OCI-LY1 (cell line): ENCODE data around the gene TP73.

ENCODE experiments used
- H2AFZ ChIP-seq: fragments of 200-600 bp; sonication (generic), shearing (Covaris generic); 2 replicates; pipeline ENCODE4 v1.6.0; 2014; ENCODE audit warnings: antibody characterized with exemption, mild to moderate bottlenecking, low read length
- H3F3A ChIP-seq: fragments of 200-600 bp; sonication (generic), shearing (Covaris generic); 2 replicates; pipeline ENCODE4 v1.6.0; 2014; ENCODE audit warnings: mild to moderate bottlenecking, antibody characterized with exemption, low read length, moderate library complexity; ENCODE audit not compliant: insufficient read depth
- H3K27ac ChIP-seq: fragments of 200-600 bp; sonication (generic); 2 replicates; pipeline ENCODE4 v1.5.1; 2014; ENCODE audit warnings: low read length, mixed run types, mild to moderate bottlenecking, low read depth; ENCODE audit not compliant: poor library complexity, severe bottlenecking
- H3K27me3 ChIP-seq: fragments of 200-600 bp; sonication (generic); 2 replicates; pipeline ENCODE4 v1.6.0; 2014; ENCODE audit warnings: antibody characterized with exemption, mild to moderate bottlenecking, low read length, moderate library complexity; ENCODE audit not compliant: insufficient read depth
- H3K36me3 ChIP-seq: fragments of 200-600 bp; sonication (generic); 2 replicates; pipeline ENCODE4 v1.6.1; 2014; ENCODE audit warnings: mild to moderate bottlenecking, antibody characterized with exemption, low read length, moderate library complexity, mixed read lengths; ENCODE audit not compliant: insufficient read depth
- H3K4me1 ChIP-seq: fragments of 200-600 bp; sonication (generic); 2 replicates; pipeline ENCODE4 v1.5.1; 2014; ENCODE audit warnings: mild to moderate bottlenecking, low read length, moderate library complexity; ENCODE audit not compliant: insufficient read depth, severe bottlenecking
- H3K4me2 ChIP-seq: fragments of 200-600 bp; sonication (generic), shearing (Covaris generic); 2 replicates; pipeline ENCODE4 v1.6.1; 2014; ENCODE audit warnings: low read length
- H3K4me3 ChIP-seq: fragments of 200-600 bp; sonication (generic); 2 replicates; pipeline ENCODE4 v1.5.1; 2014; ENCODE audit warnings: low read length, low read depth, mild to moderate bottlenecking, mixed read lengths; ENCODE audit not compliant: poor library complexity, severe bottlenecking
- H3K79me2 ChIP-seq: fragments of 200-600 bp; shearing (Covaris generic); 2 replicates; pipeline ENCODE4 v1.6.1; 2016; ENCODE audit warnings: mixed run types, low read length, mixed read lengths; ENCODE audit not compliant: insufficient read depth
- H3K9ac ChIP-seq: fragments of 200-600 bp; sonication (generic), shearing (Covaris generic); 2 replicates; pipeline ENCODE4 v1.6.1; 2014; ENCODE audit warnings: mild to moderate bottlenecking, low read length, mixed read lengths
- H3K9me2 ChIP-seq: fragments of 200-600 bp; sonication (generic), shearing (Covaris generic); 2 replicates; pipeline ENCODE4 v1.6.1; 2014; ENCODE audit warnings: low read depth, mild to moderate bottlenecking, low read length, mixed read lengths
- H3K9me3 ChIP-seq: fragments of 200-600 bp; shearing (Covaris generic); 2 replicates; pipeline ENCODE4 v1.6.1; 2014; ENCODE audit warnings: low read length, mixed read lengths
- H4K20me1 ChIP-seq: fragments of 200-600 bp; sonication (generic), shearing (Covaris generic); 2 replicates; pipeline ENCODE4 v1.6.0; 2016; ENCODE audit warnings: mild to moderate bottlenecking, low read length; ENCODE audit not compliant: insufficient read depth
- EZH2 ChIP-seq: fragments of 200-600 bp; sonication (generic), shearing (Covaris generic); IDR thresholded peaks from 2 replicates; pipeline ENCODE4 v1.8.0; 2017; ENCODE audit warnings: borderline replicate concordance, mixed run types, mild to moderate bottlenecking, antibody characterized with exemption, low read length, moderate library complexity, mixed read lengths
- TF ChIP-seq, protein P1 (sequence below): fragments of 200-600 bp; sonication (generic), shearing (Covaris generic); IDR thresholded peaks from 2 replicates; pipeline ENCODE4 v1.5.1; 2017; ENCODE audit warnings: mild to moderate bottlenecking, antibody characterized with exemption, low read length, moderate library complexity, mixed read lengths

The TP73 gene

GRCh38 chr1:3743421-3743820 is 91.1 kb downstream of the TP73 start:
- Histone ChIP-seq H3K36me3 (peaks cover 34% of the 10 kb centered on the region; the same call in 1 of the 2 replicates), H3K9ac (no peak overlapping the region), H3K9me2 (no peaks in the 10 kb centered on the region), H3K4me2 (no peak overlapping the region), H3K4me1 (peaks cover 31% of the 10 kb centered on the region), H3K27me3 (no peaks in the 10 kb centered on the region), H3K4me3 (no peak overlapping the region), H2AFZ (no peak overlapping the region), H3F3A (no peaks in the 10 kb centered on the region), H3K79me2 (no peaks in the 10 kb centered on the region), H4K20me1 (no peaks in the 10 kb centered on the region), H3K9me3 (no peaks in the 10 kb centered on the region), H3K27ac (no peak overlapping the region)
- TF ChIP-seq, protein P1, sequence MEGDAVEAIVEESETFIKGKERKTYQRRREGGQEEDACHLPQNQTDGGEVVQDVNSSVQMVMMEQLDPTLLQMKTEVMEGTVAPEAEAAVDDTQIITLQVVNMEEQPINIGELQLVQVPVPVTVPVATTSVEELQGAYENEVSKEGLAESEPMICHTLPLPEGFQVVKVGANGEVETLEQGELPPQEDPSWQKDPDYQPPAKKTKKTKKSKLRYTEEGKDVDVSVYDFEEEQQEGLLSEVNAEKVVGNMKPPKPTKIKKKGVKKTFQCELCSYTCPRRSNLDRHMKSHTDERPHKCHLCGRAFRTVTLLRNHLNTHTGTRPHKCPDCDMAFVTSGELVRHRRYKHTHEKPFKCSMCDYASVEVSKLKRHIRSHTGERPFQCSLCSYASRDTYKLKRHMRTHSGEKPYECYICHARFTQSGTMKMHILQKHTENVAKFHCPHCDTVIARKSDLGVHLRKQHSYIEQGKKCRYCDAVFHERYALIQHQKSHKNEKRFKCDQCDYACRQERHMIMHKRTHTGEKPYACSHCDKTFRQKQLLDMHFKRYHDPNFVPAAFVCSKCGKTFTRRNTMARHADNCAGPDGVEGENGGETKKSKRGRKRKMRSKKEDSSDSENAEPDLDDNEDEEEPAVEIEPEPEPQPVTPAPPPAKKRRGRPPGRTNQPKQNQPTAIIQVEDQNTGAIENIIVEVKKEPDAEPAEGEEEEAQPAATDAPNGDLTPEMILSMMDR, result no peak
- no peak for TF ChIP-seq EZH2

DNA sequence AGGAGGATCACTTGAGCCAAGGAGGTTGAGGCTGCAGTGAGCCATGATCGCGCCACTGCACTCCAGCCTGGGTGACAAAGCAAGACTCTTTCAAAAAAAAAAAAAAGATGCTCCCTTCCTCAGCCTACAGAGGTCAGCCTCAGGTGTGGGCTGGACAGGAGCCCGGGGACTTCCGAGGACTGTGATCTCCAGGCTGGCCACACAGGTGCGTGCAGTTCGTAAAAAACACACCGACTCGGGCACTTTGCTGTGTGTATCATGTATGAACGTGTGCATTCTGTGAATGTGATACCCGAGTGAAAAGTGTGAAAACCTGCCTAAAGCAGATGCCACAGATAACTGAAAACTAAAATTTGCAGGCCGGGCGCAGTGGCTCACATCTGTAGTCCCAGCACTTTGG is 91.5 kb downstream of the TP73 start:
- H2AFZ ChIP-seq, result no peak overlapping the region
- no peak overlapping the region for H3K4me2 ChIP-seq
- H3F3A ChIP-seq, result no peaks in the 10 kb centered on the region
- H4K20me1 ChIP-seq, result no peaks in the 10 kb centered on the region
- no peaks in the 10 kb centered on the region for H3K9me2 ChIP-seq
- no peak overlapping the region for H3K4me3 ChIP-seq
- H3K27ac ChIP-seq, result no peak overlapping the region
- no peaks in the 10 kb centered on the region for H3K27me3 ChIP-seq
- peaks cover 29% of the 10 kb centered on the region; the same call in 1 of the 2 replicates for H3K36me3 ChIP-seq
- TF ChIP-seq, protein P1, result no peak
- TF ChIP-seq EZH2, result no peak
- H3K79me2 ChIP-seq, result no peaks in the 10 kb centered on the region
- peaks cover 31% of the 10 kb centered on the region for H3K4me1 ChIP-seq
- H3K9ac ChIP-seq, result no peak overlapping the region
- no peaks in the 10 kb centered on the region for H3K9me3 ChIP-seq

DNA sequence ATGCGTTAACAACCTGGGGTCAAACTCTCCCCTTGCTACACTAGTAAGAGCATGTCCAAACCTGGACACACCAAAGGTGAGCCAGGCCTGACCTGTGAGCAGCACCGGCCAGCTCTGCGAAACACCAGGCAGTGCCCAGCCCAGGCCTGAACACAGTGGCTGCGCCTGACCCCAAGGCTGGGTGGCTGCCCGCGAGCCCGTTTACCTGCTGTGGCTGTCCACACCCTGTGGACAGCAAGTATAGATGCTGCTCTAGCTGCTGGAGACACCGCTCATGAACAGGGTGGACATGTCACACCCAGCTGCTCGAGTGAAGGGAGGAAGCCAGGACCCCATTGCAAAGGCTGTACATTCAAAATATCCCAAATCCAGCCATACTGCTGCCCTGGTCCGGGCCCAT is 92.3 kb downstream of the TP73 start:
- H4K20me1 ChIP-seq, result no peaks in the 10 kb centered on the region
- H3K9me2 ChIP-seq, result no peaks in the 10 kb centered on the region
- no peak overlapping the region for H2AFZ ChIP-seq
- peaks cover 31% of the 10 kb centered on the region for H3K4me1 ChIP-seq
- no peaks in the 10 kb centered on the region for H3K79me2 ChIP-seq
- no peak overlapping the region for H3K9ac ChIP-seq
- H3K36me3 ChIP-seq, result peaks cover 23% of the 10 kb centered on the region; the same call in 1 of the 2 replicates
- TF ChIP-seq, protein P1, result no peak
- TF ChIP-seq EZH2, result no peak
- H3K9me3 ChIP-seq, result no peaks in the 10 kb centered on the region
- H3K4me2 ChIP-seq, result no peak overlapping the region
- H3K27me3 ChIP-seq, result no peaks in the 10 kb centered on the region
- no peak overlapping the region for H3K4me3 ChIP-seq
- H3K27ac ChIP-seq, result no peak overlapping the region
- no peaks in the 10 kb centered on the region for H3F3A ChIP-seq
